Measurements from ENCODE around the gene BBIP1. TPM values are rescaled to one million over a fixed set of nuclear protein-coding genes. Genes with fewer than 3 reads are reported as not detected.

Gene BBIP1
- total and polyA plus RNA-seq, 10 of the 15 experiments (the other 5 are each of a cell fraction or from before 2014, with no cell fraction given) = 13.8 to 40.8 (median 31.3) TPM

- H3K9ac ChIP-seq (ENCODE audit: control insufficient read depth, insufficient read depth, low read length) = no peak overlapping the region
- ChIA-PET RAD21 (ENCODE audit: unreplicated experiment) (no interaction called here), CTCF (interaction anchor here (1.0 to 3.0 kb wide), 2 partner anchors 11 to 22 kb away, joined by 4 to 10 read pairs; no protein-coding TSS in a partner anchor), POLR2A (no interaction called here), SMC1A (ENCODE audit: uncharacterized antibody, unreplicated experiment) (interaction anchor here (0.8 to 1.3 kb wide), 5 partner anchors 10 to 52 kb away, joined by 3 to 6 read pairs (median 3); no protein-coding TSS in a partner anchor)
- no peak overlapping the region for H3K4me3 ChIP-seq
- no peaks in the 10 kb centered on the region for H3K27me3 ChIP-seq (replicated peaks in 1 of 2; ENCODE audit: control insufficient read depth in 2 of 2, insufficient read depth in 2 of 2, low read length in 1 of 2)
- no peak overlapping the region for H3K27ac ChIP-seq (ENCODE audit: control insufficient read depth, insufficient read depth)
- no peaks in the 10 kb centered on the region for H3K4me1 ChIP-seq (ENCODE audit: control insufficient read depth, insufficient read depth, low read length)
- H3K9me3 ChIP-seq (replicated peaks; ENCODE audit: control insufficient read depth, insufficient read depth, low read length) = peaks cover 9% of the 10 kb centered on the region; the same call in 2 of the 3 replicates
- H2AFZ ChIP-seq (ENCODE audit: control insufficient read depth, low read depth, low read length) = no peak overlapping the region
- intact Hi-C loops (cut with micrococcal nuclease; ENCODE audit: unreplicated experiment) = no loop called here
- FAIRE-seq (no peak), ATAC-seq (no peak), DNase-seq (ENCODE audit: low read depth, low spot score) (no peak)
- peaks cover 92% of the 10 kb centered on the region for H3K79me2 ChIP-seq (ENCODE audit: control insufficient read depth, insufficient read depth, low read length)
- BruUV-seq (replicated peaks) = no TSS peak
- H4K20me1 ChIP-seq (ENCODE audit: control insufficient read depth, insufficient read depth) = no peaks in the 10 kb centered on the region
- in situ Hi-C loops (cut with MboI) = no loop called here
- TF ChIP-seq MAX (IDR thresholded peaks at IDR 0.05; ENCODE audit: low read depth, low read length) (no peak), PML (IDR thresholded peaks at IDR 0.05; ENCODE audit: low read length) (no peak), CBX5 (IDR thresholded peaks at IDR 0.05; ENCODE audit: low read depth) (no peak), BMI1 (IDR thresholded peaks at IDR 0.05; ENCODE audit: borderline replicate concordance) (no peak), CEBPB (IDR thresholded peaks at IDR 0.05; ENCODE audit: borderline replicate concordance in 1 of 2, low read depth in 2 of 2, low read length in 2 of 2) (no peak), BRCA1 (IDR thresholded peaks at IDR 0.05; ENCODE audit: low read depth, low read length) (no peak), IKZF2 (IDR thresholded peaks at IDR 0.05) (no peak), MTA2 (IDR thresholded peaks at IDR 0.05; ENCODE audit: low read depth) (no peak), SREBF1 (IDR thresholded peaks at IDR 0.05; ENCODE audit: low read length) (no peak), YY1 (IDR thresholded peaks at IDR 0.05; ENCODE audit: low read depth, low read length) (no peak), ZNF207 (IDR thresholded peaks at IDR 0.05; ENCODE audit: borderline replicate concordance) (no peak), TAF1 (IDR thresholded peaks at IDR 0.05; ENCODE audit: borderline replicate concordance, low read depth, low read length) (no peak), FOXK2 (IDR thresholded peaks at IDR 0.05) (no peak)
- peaks cover 2 to 10% of the 10 kb centered on the region in 2 experiments; a peak in 2 of 4 replicates for H3K36me3 ChIP-seq (ENCODE audit: control insufficient read depth in 2 of 2, insufficient read depth in 2 of 2, low read length in 1 of 2)
- H3K4me2 ChIP-seq (ENCODE audit: control insufficient read depth, insufficient read depth) = no peak overlapping the region
- WGBS (ENCODE audit: insufficient coverage, insufficient replicate concordance, low lambda C conversion rate, missing lambda C conversion rate) = 99% methylated on average over 4 of the region's 4 CpGs
Observed at GRCh38 chr10:110939419-110939818, 20.4 kb upstream of the BBIP1 start.

Measured in GM12878 (cell line).